Dermis microvascular lymphatic vessel endothelial cell (primary cell): ENCODE data around the gene GTF2IRD1. TPM values are rescaled to one million over a fixed set of nuclear protein-coding genes. Genes with fewer than 3 reads are reported as not detected.
"Not testable (repeated sequence)": the region's sequence is repeated elsewhere in the genome, so short reads cannot be mapped to it uniquely, and the experiment has no call there.

ENCODE experiments used
- DNase-seq, 2 donors: peaks; one replicate each; pipeline versions ENCODE4 v3.0.0 to v3.0.0-alpha.2; 2010; ENCODE audit warnings: low read depth in 2 of 2
- total RNA-seq: library from RNA; depleted of rRNA; stranded (reverse); fragments of >200 nt; gene quantifications from 2 replicates; pipeline ENCODE4 v1.2.1, GENCODE V29; 2014

GTF2IRD1 gene
- total RNA-seq, 1 donor from 2014 or later, result 4.1 TPM

GRCh38 chr7:74560086-74560719 is 106.5 kb downstream of the GTF2IRD1 start:
- no peak for DNase-seq

- DNase-seq, result no peak
These were observed 108.3 kb downstream of the GTF2IRD1 start for GRCh38 chr7:74561898-74562613.

- not testable (repeated sequence) for DNase-seq
These were observed 109.9 kb downstream of the GTF2IRD1 start for GRCh38 chr7:74563639-74564038.

- no peak for DNase-seq
These were observed 113.6 kb downstream of the GTF2IRD1 start for GRCh38 chr7:74567318-74567668.

GRCh38 chr7:74568658-74569057 is 115.0 kb downstream of the GTF2IRD1 start:
- no peak for DNase-seq

- DNase-seq, result no peak
These were observed 115.9 kb downstream of the GTF2IRD1 start for GRCh38 chr7:74569501-74570075.

- DNase-seq, result no peak
These were observed 116.9 kb downstream of the GTF2IRD1 start for GRCh38 chr7:74570533-74571156.

- DNase-seq, result no peak
These were observed 118.7 kb downstream of the GTF2IRD1 start for GRCh38 chr7:74572301-74572979.

GRCh38 chr7:74573512-74573911 is 119.8 kb downstream of the GTF2IRD1 start:
- no peak for DNase-seq

GRCh38 chr7:74575083-74575784 is 121.5 kb downstream of the GTF2IRD1 start:
- DNase-seq, result no peak

- no peak for DNase-seq
These were observed 122.1 kb downstream of the GTF2IRD1 start for GRCh38 chr7:74575811-74576210.

- no peak for DNase-seq
These were observed 126.3 kb downstream of the GTF2IRD1 start for GRCh38 chr7:74579800-74580685.

- no peak for DNase-seq
These were observed 128.3 kb downstream of the GTF2IRD1 start for GRCh38 chr7:74581916-74582440.

GRCh38 chr7:74582447-74583039 is 128.8 kb downstream of the GTF2IRD1 start:
- DNase-seq, result no peak

- no peak for DNase-seq
These were observed 129.9 kb downstream of the GTF2IRD1 start for GRCh38 chr7:74583630-74584029.

GRCh38 chr7:74584160-74584954 is 130.7 kb downstream of the GTF2IRD1 start:
- DNase-seq, result no peak

GRCh38 chr7:74585844-74586243 is 132.1 kb downstream of the GTF2IRD1 start:
- DNase-seq, result no peak

GRCh38 chr7:74586258-74587175 is 132.8 kb downstream of the GTF2IRD1 start:
- no peak for DNase-seq
